ENCODE measurements around the gene ZNF878.
A peak's percentile ranks its signal among the peaks of the same experiment; 100 is the strongest.
"Not testable (repeated sequence)": the region's sequence is repeated elsewhere in the genome, so short reads cannot be mapped to it uniquely, and the experiment has no call there.

The ZNF878 gene

GRCh38 chr19:12052497-12053169 is at the start of gene ZNF878:
ZNF878 (minus strand) TSS chr19:12052961; CDS start chr19:12052801, 160 bp downstream.
- DNase-seq (ENCODE audit: low read depth, low spot score) = no peak

- DNase-seq (ENCODE audit: low read depth, low spot score) = no peak
These were observed 45.3 kb upstream of the ZNF878 start for GRCh38 chr19:12098040-12098439.

- no peak for DNase-seq (ENCODE audit: low read depth, low spot score)
These were observed 42.5 kb upstream of the ZNF878 start for GRCh38 chr19:12095111-12095790.

GRCh38 chr19:12093777-12094176 is 41.0 kb upstream of the ZNF878 start:
- DNase-seq (ENCODE audit: low read depth, low spot score) = no peak

- no peak for DNase-seq (ENCODE audit: low read depth, low spot score)
These were observed 40.2 kb upstream of the ZNF878 start for GRCh38 chr19:12092956-12093355.

GRCh38 chr19:12092065-12092867 is 39.5 kb upstream of the ZNF878 start:
- DNase-seq (ENCODE audit: low read depth, low spot score) = peak; percentile 62

GRCh38 chr19:12090807-12091206 is 38.0 kb upstream of the ZNF878 start:
- DNase-seq (ENCODE audit: low read depth, low spot score) = no peak

GRCh38 chr19:12085074-12085818 is 32.5 kb upstream of the ZNF878 start:
- DNase-seq (ENCODE audit: low read depth, low spot score) = no peak

GRCh38 chr19:12083336-12083735 is 30.6 kb upstream of the ZNF878 start:
- not testable (repeated sequence) for DNase-seq (ENCODE audit: low read depth, low spot score)

GRCh38 chr19:12077375-12077774 is 24.6 kb upstream of the ZNF878 start:
- DNase-seq (ENCODE audit: low read depth, low spot score) = no peak

GRCh38 chr19:12076331-12076730 is 23.6 kb upstream of the ZNF878 start:
- not testable (repeated sequence) for DNase-seq (ENCODE audit: low read depth, low spot score)

- DNase-seq (ENCODE audit: low read depth, low spot score) = no peak
These were observed 22.9 kb upstream of the ZNF878 start for GRCh38 chr19:12075538-12076139.

- peak; percentile 69 for DNase-seq (ENCODE audit: low read depth, low spot score)
These were observed 12.1 kb upstream of the ZNF878 start, which contains the start of gene ZNF844 for GRCh38 chr19:12064590-12065538. ZNF844 (plus strand) TSS chr19:12064731; CDS start chr19:12064874, 143 bp downstream.

- no peak for DNase-seq (ENCODE audit: low read depth, low spot score)
These were observed 3.0 kb upstream of the ZNF878 start for GRCh38 chr19:12055784-12056183.

GRCh38 chr19:12052091-12052496 is 667 bp downstream of the ZNF878 start:
- no peak for DNase-seq (ENCODE audit: low read depth, low spot score)

GRCh38 chr19:12047868-12048267 is 4.9 kb downstream of the ZNF878 start:
- DNase-seq (ENCODE audit: low read depth, low spot score) = no peak

GRCh38 chr19:12043752-12044422 is 8.9 kb downstream of the ZNF878 start:
- DNase-seq (ENCODE audit: low read depth, low spot score) = no peak

GRCh38 chr19:12042893-12043292 is 9.9 kb downstream of the ZNF878 start:
- no peak for DNase-seq (ENCODE audit: low read depth, low spot score)
